Measurements from ENCODE around the gene UBTF.

DNA sequence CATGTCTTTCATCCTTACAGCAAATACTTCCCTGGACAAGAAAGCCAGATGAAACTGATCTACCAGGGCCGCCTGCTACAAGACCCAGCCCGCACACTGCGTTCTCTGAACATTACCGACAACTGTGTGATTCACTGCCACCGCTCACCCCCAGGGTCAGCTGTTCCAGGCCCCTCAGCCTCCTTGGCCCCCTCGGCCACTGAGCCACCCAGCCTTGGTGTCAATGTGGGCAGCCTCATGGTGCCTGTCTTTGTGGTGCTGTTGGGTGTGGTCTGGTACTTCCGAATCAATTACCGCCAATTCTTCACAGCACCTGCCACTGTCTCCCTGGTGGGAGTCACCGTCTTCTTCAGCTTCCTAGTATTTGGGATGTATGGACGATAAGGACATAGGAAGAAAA is 29.0 kb downstream of the UBTF start:
- TF ChIP-seq, protein P1, sequence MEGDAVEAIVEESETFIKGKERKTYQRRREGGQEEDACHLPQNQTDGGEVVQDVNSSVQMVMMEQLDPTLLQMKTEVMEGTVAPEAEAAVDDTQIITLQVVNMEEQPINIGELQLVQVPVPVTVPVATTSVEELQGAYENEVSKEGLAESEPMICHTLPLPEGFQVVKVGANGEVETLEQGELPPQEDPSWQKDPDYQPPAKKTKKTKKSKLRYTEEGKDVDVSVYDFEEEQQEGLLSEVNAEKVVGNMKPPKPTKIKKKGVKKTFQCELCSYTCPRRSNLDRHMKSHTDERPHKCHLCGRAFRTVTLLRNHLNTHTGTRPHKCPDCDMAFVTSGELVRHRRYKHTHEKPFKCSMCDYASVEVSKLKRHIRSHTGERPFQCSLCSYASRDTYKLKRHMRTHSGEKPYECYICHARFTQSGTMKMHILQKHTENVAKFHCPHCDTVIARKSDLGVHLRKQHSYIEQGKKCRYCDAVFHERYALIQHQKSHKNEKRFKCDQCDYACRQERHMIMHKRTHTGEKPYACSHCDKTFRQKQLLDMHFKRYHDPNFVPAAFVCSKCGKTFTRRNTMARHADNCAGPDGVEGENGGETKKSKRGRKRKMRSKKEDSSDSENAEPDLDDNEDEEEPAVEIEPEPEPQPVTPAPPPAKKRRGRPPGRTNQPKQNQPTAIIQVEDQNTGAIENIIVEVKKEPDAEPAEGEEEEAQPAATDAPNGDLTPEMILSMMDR (IDR thresholded peaks at IDR 0.05), result no peak
- no peak for TF ChIP-seq POLR2A (IDR thresholded peaks at IDR 0.05)
